ENCODE results near the gene DDX39B.
A peak's percentile ranks its signal among the peaks of the same experiment; 100 is the strongest.
"Not testable (repeated sequence)": the region's sequence is repeated elsewhere in the genome, so short reads cannot be mapped to it uniquely, and the experiment has no call there.

DDX39B gene

DNA sequence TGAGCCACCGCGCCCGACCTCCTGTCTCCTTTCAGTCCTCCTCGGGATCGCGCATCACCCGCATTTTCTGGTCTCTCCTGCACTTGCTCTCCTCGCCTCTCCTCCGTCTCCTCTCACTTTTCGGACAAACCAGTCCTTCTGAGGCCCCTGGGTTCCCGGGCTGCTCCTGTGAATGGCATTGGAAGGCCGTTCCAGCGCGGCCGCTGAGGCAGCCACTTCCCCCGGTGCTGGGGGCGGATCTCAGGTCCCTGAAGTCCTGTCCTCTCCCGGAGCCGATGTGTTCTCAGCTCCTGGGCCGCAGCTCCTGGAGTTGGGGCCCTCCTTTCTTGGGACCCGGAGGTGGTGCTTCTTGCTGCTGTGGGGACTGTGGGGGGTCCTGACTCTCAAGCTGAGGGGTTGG, 43.1 kb downstream of the DDX39B start:
- no peak for TF ChIP-seq CTCF (IDR thresholded peaks at IDR 0.05)
- no peak overlapping the region for H3K27ac ChIP-seq
- peak overlapping the region; percentile 45 for H3K4me3 ChIP-seq
- no peak for DNase-seq (ENCODE audit: low spot score)

GRCh38 chr6:31497531-31498476, 44.0 kb downstream of the DDX39B start, which contains the start of gene MICB:
TSS of gene MICB (plus strand) at chr6:31498145. CDS start at chr6:31498194, 49 bp downstream.
- Histone ChIP-seq H3K4me3 (peak within 1 kb of the TSS; percentile 81), H3K27ac (peak within 1 kb of the TSS in 1 of 2 donors; percentile 82)
- DNase-seq (ENCODE audit: low spot score): peak; percentile 86
- no peak for TF ChIP-seq CTCF (IDR thresholded peaks at IDR 0.05)

DNA sequence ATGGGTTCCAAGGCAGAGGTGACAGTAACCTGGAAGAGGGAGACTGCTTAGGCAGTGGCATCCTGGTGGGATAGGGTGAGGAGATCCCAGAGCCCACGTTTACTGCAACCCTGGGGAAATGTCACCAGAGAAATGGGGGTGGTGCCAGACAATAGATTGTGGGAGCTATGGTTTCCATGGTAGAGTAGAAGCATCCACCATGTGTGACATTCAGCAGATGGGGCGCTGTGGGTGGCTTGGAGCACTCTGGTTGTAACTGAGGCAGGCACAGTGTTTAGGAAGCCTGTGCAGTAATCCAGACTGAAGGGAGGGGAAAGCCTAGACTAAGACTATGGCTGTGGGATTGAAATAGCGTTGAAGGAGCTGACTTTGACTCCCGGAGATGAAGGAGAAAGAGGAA, 45.0 kb downstream of the DDX39B start:
- not testable (repeated sequence) for DNase-seq (ENCODE audit: low spot score); H3K27ac ChIP-seq
- peak overlapping the region; percentile 81 for H3K4me3 ChIP-seq

- DNase-seq (ENCODE audit: low spot score): no peak
- Histone ChIP-seq H3K4me3 (no peak overlapping the region), H3K27ac (peak overlapping the region in 1 of 2 donors; percentile 33)
- TF ChIP-seq CTCF (IDR thresholded peaks at IDR 0.05): no peak
Observed at GRCh38 chr6:31495580-31495979, 46.2 kb downstream of the DDX39B start.

GRCh38 chr6:31493875-31494694, 47.7 kb downstream of the DDX39B start:
- peak overlapping the region; percentile 33 to 90 for H3K27ac ChIP-seq
- DNase-seq (ENCODE audit: low spot score): peak; percentile 84
- no peak for TF ChIP-seq CTCF (IDR thresholded peaks at IDR 0.05)
- H3K4me3 ChIP-seq: peak overlapping the region; percentile 81

GRCh38 chr6:31493550-31493874, 48.3 kb downstream of the DDX39B start:
- H3K27ac ChIP-seq; DNase-seq (ENCODE audit: low spot score): not testable (repeated sequence)
- TF ChIP-seq CTCF (IDR thresholded peaks at IDR 0.05): peak; percentile 42
- H3K4me3 ChIP-seq: peak overlapping the region; percentile 81

- no peak for DNase-seq (ENCODE audit: low spot score)
- Histone ChIP-seq H3K27ac (no peak overlapping the region), H3K4me3 (no peak overlapping the region)
- TF ChIP-seq CTCF (IDR thresholded peaks at IDR 0.05): no peak
Observed at GRCh38 chr6:31490115-31490873, 51.5 kb downstream of the DDX39B start.
